ENCODE results near the gene TMPRSS15. TPM values are rescaled to one million over a fixed set of nuclear protein-coding genes. Genes with fewer than 3 reads are reported as not detected.

Gene TMPRSS15
- total RNA-seq, 1 donor from 2014 or later: not detected

DNA sequence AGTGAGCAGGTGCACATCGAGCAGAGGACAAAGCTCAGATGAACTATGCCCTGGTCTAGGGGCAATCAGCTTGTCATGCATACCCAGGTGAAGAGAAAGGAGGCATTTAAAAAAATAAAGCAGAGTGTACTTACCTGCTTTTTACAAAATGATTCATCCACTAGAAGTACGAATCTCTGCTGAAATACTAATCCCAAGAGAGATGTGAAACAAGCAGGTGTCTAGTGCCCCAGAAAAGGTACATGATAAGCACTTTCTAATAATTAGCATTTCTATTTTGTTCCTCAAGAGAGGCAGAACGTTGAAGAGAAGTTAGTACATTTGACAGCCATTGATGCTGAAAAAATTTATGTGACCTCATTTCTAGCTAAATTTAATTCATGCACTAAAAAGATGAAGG is 127.8 kb downstream of the TMPRSS15 start:
- no peak for TF ChIP-seq CTCF (IDR thresholded peaks at IDR 0.05)
- H3K27me3 Mint-ChIP-seq (ENCODE audit: low read depth): no peaks in the 10 kb centered on the region
- no peaks in the 10 kb centered on the region for H3K4me1 Mint-ChIP-seq (ENCODE audit: low read depth)
- no peaks in the 10 kb centered on the region for H3K36me3 Mint-ChIP-seq (ENCODE audit: low read depth)
- peaks cover 2% of the 10 kb centered on the region for H3K9me3 Mint-ChIP-seq (ENCODE audit: low read depth)
- H3K27ac Mint-ChIP-seq (ENCODE audit: unreplicated experiment): no peak overlapping the region
- H3K4me3 Mint-ChIP-seq (ENCODE audit: unreplicated experiment): no peak overlapping the region
- no peak for DNase-seq (ENCODE audit: low spot score)

DNA sequence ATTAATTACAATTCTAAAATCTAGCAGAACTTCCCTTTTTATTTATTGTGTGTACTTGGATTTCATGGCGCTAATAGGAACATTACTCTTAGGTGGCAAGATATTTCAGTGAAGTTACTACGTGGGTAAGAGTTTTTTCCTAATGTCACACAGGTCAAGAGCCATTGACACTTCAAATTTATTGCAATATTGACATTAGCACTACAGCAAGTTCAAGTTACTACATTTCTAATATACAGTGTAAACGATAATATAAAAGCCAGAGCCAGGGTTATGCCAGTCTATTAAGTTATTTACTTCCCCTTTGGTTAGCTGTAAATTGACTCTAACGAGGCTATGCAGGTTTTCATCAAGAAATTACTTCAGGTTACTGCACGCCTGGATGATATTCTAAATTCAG is 129.2 kb downstream of the TMPRSS15 start:
- Mint-ChIP-seq H3K36me3 (ENCODE audit: low read depth) (no peaks in the 10 kb centered on the region), H3K4me3 (ENCODE audit: unreplicated experiment) (no peak overlapping the region), H3K9me3 (ENCODE audit: low read depth) (no peaks in the 10 kb centered on the region), H3K27ac (ENCODE audit: unreplicated experiment) (no peak overlapping the region), H3K27me3 (ENCODE audit: low read depth) (no peaks in the 10 kb centered on the region), H3K4me1 (ENCODE audit: low read depth) (no peaks in the 10 kb centered on the region)
- no peak for DNase-seq (ENCODE audit: low spot score)
- no peak for TF ChIP-seq CTCF (IDR thresholded peaks at IDR 0.05)

GRCh38 chr21:18273400-18273799 is 130.2 kb downstream of the TMPRSS15 start:
- DNase-seq (ENCODE audit: low spot score): no peak
- no peak overlapping the region for H3K4me3 Mint-ChIP-seq (ENCODE audit: unreplicated experiment)
- no peaks in the 10 kb centered on the region for H3K36me3 Mint-ChIP-seq (ENCODE audit: low read depth)
- H3K27me3 Mint-ChIP-seq (ENCODE audit: low read depth): no peaks in the 10 kb centered on the region
- H3K27ac Mint-ChIP-seq (ENCODE audit: unreplicated experiment): no peak overlapping the region
- TF ChIP-seq CTCF (IDR thresholded peaks at IDR 0.05): no peak
- H3K9me3 Mint-ChIP-seq (ENCODE audit: low read depth): peaks cover 1% of the 10 kb centered on the region
- no peaks in the 10 kb centered on the region for H3K4me1 Mint-ChIP-seq (ENCODE audit: low read depth)

DNA sequence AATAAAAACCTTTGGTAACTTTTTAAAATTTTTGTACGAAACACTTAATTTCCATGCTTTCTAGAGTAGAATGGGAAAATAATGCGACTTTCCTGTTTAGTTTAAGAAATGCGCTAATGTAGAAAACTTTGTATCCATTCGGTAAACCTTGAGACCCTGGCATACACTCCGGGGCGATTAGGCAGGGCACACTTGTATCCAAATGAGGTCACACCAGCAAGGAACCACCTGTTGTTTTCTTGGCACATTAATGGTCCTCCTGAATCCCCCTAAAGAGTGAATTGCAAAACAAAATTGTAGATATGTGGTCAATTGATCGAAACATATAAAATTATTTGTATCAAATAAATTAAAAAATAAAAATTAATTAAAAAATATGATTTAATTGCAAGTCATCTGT is 133.7 kb downstream of the TMPRSS15 start:
- no peak overlapping the region for H3K27ac Mint-ChIP-seq (ENCODE audit: unreplicated experiment)
- H3K4me1 Mint-ChIP-seq (ENCODE audit: low read depth): no peaks in the 10 kb centered on the region
- TF ChIP-seq CTCF (IDR thresholded peaks at IDR 0.05): no peak
- no peaks in the 10 kb centered on the region for H3K36me3 Mint-ChIP-seq (ENCODE audit: low read depth)
- H3K9me3 Mint-ChIP-seq (ENCODE audit: low read depth): peaks cover 5% of the 10 kb centered on the region
- H3K4me3 Mint-ChIP-seq (ENCODE audit: unreplicated experiment): no peak overlapping the region
- DNase-seq (ENCODE audit: low spot score): no peak
- H3K27me3 Mint-ChIP-seq (ENCODE audit: low read depth): peaks cover 4% of the 10 kb centered on the region

GRCh38 chr21:18268906-18269305 is 134.7 kb downstream of the TMPRSS15 start:
- no peaks in the 10 kb centered on the region for H3K36me3 Mint-ChIP-seq (ENCODE audit: low read depth)
- H3K9me3 Mint-ChIP-seq (ENCODE audit: low read depth): peaks cover 5% of the 10 kb centered on the region
- no peaks in the 10 kb centered on the region for H3K4me1 Mint-ChIP-seq (ENCODE audit: low read depth)
- H3K4me3 Mint-ChIP-seq (ENCODE audit: unreplicated experiment): no peak overlapping the region
- H3K27me3 Mint-ChIP-seq (ENCODE audit: low read depth): peaks cover 5% of the 10 kb centered on the region
- H3K27ac Mint-ChIP-seq (ENCODE audit: unreplicated experiment): no peak overlapping the region
- DNase-seq (ENCODE audit: low spot score): no peak
- no peak for TF ChIP-seq CTCF (IDR thresholded peaks at IDR 0.05)
